Renal pelvis (tissue), 12 donors: ENCODE results near the gene TMEM170B. TPM values are rescaled to one million over a fixed set of nuclear protein-coding genes. Genes with fewer than 3 reads are reported as not detected.

Experiments used
- DNase-seq: peaks from one replicate; pipeline ENCODE4 v3.0.0-alpha.2; 2013
- long read RNA-seq, 16 experiments: transcript quantifications; one replicate each; lab custom pipeline, GENCODE V29; 2026
- polyA plus RNA-seq, 3 donors: library from polyadenylated mRNA; unstranded; fragments of 120-200 nt; gene quantifications; one replicate each; pipeline ENCODE4 v1.2.1, GENCODE V29; 2013; ENCODE audit not compliant: insufficient read length in 3 of 3

TMEM170B gene, protein sequence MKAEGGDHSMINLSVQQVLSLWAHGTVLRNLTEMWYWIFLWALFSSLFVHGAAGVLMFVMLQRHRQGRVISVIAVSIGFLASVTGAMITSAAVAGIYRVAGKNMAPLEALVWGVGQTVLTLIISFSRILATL
- polyA plus RNA-seq: 10 to 100 TPM in 1 of 3 donors, 1 to 10 TPM in 2; 8.2 to 10.5 (median 9.5) TPM
- long read RNA-seq, donor 1, full-length matches to known transcripts: 4 of 4 reads
- long read RNA-seq, donor 1, partial matches to known transcripts: 0 of 4 reads
- long read RNA-seq, donor 1, other reads (novel, unspliced or antisense): 0 of 4 reads
- long read RNA-seq, donor 2, full-length matches to known transcripts: 1 of 1 reads
- long read RNA-seq, donor 2, partial matches to known transcripts: 0 of 1 reads
- long read RNA-seq, donor 2, other reads (novel, unspliced or antisense): 0 of 1 reads
- long read RNA-seq, donor 3, full-length matches to known transcripts: 2 of 2 reads
- long read RNA-seq, donor 3, partial matches to known transcripts: 0 of 2 reads
- long read RNA-seq, donor 3, other reads (novel, unspliced or antisense): 0 of 2 reads
- long read RNA-seq, donor 4, full-length matches to known transcripts: 1 of 1 reads
- long read RNA-seq, donor 4, partial matches to known transcripts: 0 of 1 reads
- long read RNA-seq, donor 4, other reads (novel, unspliced or antisense): 0 of 1 reads
- long read RNA-seq, donor 5, full-length matches to known transcripts: 1 of 1 reads
- long read RNA-seq, donor 5, partial matches to known transcripts: 0 of 1 reads
- long read RNA-seq, donor 5, other reads (novel, unspliced or antisense): 0 of 1 reads
- long read RNA-seq, donor 6, full-length matches to known transcripts: 8 of 8 reads
- long read RNA-seq, donor 6, partial matches to known transcripts: 0 of 8 reads
- long read RNA-seq, donor 6, other reads (novel, unspliced or antisense): 0 of 8 reads
- long read RNA-seq, donor 7, full-length matches to known transcripts: 6 of 6 reads
- long read RNA-seq, donor 7, partial matches to known transcripts: 0 of 6 reads
- long read RNA-seq, donor 7, other reads (novel, unspliced or antisense): 0 of 6 reads
- long read RNA-seq, donor 8, full-length matches to known transcripts: 1 of 1 reads
- long read RNA-seq, donor 8, partial matches to known transcripts: 0 of 1 reads
- long read RNA-seq, donor 8, other reads (novel, unspliced or antisense): 0 of 1 reads
- long read RNA-seq, donor 9, full-length matches to known transcripts: 3 of 3 reads
- long read RNA-seq, donor 9, partial matches to known transcripts: 0 of 3 reads
- long read RNA-seq, donor 9, other reads (novel, unspliced or antisense): 0 of 3 reads
- long read RNA-seq, donor 10, full-length matches to known transcripts: 2 of 2 reads
- long read RNA-seq, donor 10, partial matches to known transcripts: 0 of 2 reads
- long read RNA-seq, donor 10, other reads (novel, unspliced or antisense): 0 of 2 reads
- long read RNA-seq, donor 11, full-length matches to known transcripts: 2 of 2 reads
- long read RNA-seq, donor 11, partial matches to known transcripts: 0 of 2 reads
- long read RNA-seq, donor 11, other reads (novel, unspliced or antisense): 0 of 2 reads
- long read RNA-seq, donor 12, full-length matches to known transcripts: 6 of 6 reads
- long read RNA-seq, donor 12, partial matches to known transcripts: 0 of 6 reads
- long read RNA-seq, donor 12, other reads (novel, unspliced or antisense): 0 of 6 reads
- long read RNA-seq, donor 13, full-length matches to known transcripts: 1 of 1 reads
- long read RNA-seq, donor 13, partial matches to known transcripts: 0 of 1 reads
- long read RNA-seq, donor 13, other reads (novel, unspliced or antisense): 0 of 1 reads
- long read RNA-seq, donor 14, full-length matches to known transcripts: 3 of 3 reads
- long read RNA-seq, donor 14, partial matches to known transcripts: 0 of 3 reads
- long read RNA-seq, donor 14, other reads (novel, unspliced or antisense): 0 of 3 reads
- long read RNA-seq, donor 15, full-length matches to known transcripts: 1 of 1 reads
- long read RNA-seq, donor 15, partial matches to known transcripts: 0 of 1 reads
- long read RNA-seq, donor 15, other reads (novel, unspliced or antisense): 0 of 1 reads
- long read RNA-seq, donor 16, full-length matches to known transcripts: 3 of 3 reads
- long read RNA-seq, donor 16, partial matches to known transcripts: 0 of 3 reads
- long read RNA-seq, donor 16, other reads (novel, unspliced or antisense): 0 of 3 reads

DNA sequence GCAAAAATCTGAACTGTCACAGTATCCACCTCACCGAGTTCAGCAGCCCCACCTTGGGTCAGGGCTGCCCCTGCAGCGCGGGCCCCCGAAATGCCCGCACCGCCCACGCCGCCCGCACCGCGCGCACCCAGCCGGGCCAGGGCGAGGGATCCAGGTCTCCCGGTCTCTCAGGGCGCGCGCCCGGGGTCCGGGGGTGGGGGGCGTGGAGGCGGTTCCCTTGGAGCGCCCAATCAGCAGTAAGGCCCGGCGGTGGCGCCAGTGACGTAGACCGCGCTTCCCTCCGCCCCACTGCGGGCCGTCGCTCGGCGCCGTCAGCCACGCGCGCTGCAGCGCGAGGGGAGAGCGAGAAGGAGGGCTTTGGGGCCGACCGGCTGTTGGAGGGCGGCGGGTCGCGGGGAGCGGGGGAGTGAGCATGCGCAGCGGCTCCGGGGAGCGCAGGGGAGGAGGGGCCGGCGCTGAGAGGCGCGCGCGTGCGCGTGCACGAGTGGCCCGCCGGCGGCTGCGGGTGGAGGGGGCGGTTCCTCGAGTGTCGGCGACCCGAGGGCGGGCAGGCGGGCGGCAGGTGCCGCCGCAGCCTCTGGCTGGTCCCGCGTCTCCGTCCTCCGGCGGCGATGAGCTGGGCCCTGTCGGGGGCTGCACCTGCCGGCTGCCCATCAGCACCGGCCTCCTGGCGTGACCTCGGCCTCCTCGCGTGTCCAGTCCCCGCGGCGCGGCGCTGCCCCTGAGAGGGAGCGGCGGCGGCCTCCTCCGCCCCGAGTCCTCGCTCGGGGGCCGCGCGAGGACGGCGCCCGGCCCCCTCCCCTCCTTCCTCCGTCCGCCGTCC lies at the start of gene TMEM170B:
TSS of gene TMEM170B (plus strand) at position 521 of the 823 bp plus-strand sequence. CDS start 529 bp downstream, outside the sequence.
- peak; percentile 92 for DNase-seq

DNA sequence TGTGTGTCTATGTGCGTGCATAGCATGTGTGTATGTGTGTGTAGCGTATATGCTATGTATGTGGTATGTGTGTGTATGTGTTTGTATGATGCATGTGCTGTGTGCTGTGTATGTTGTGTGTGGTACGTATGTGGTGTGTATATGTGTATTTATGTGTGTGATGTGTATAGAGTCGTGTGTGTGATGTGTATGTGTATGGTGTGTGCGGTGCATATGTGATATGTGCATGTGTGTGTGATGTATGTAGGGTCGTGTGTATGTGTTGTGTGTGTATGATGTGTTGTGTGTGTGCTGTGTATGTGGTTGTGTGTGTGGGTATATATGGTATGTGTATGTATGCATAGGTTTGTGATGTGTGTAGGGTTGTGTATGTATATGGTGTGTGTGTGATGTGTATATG lies 46.6 kb upstream of the TMEM170B start:
- no peak for DNase-seq

DNA sequence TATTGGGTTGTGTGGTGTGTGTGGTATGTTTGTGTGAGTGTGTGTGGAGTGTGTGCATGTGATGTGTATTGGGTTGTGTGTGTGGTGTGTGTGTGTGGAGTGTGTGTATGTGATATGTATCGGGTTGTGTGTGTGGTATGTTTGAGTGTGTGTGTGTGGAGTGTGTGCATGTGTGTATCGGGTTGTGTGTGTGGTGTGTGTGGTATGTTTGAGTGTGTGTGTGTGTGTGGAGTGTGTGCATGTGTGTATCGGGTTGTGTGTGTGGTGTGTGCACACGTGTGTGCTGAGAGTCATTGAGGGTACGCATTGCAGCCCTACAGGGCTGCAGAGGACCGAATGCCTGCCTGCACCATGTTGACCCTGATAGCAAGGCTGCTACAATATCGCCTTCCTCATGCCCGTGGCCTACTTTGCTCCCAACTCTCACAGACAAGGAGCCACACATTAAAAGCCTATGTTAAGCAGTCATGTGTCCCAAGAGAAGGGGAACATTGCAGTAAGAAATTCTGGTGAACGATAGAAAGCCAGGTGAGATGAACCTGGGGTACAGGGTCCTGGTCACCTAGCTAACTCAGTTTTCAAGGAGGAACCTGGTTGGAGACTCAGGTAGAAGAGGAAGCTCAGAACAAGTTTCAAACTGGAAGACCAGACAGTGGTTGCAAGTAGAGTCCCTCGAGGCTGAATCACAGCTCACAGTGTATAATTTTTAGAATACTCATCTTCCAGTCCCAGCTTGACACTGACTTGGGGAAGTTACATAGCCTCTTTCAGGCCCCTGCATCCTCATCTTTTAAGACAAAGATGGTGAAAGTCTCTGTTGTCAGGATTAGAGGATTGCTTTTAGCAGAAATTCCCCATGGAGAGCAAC lies 45.7 kb upstream of the TMEM170B start:
- no peak for DNase-seq

DNA sequence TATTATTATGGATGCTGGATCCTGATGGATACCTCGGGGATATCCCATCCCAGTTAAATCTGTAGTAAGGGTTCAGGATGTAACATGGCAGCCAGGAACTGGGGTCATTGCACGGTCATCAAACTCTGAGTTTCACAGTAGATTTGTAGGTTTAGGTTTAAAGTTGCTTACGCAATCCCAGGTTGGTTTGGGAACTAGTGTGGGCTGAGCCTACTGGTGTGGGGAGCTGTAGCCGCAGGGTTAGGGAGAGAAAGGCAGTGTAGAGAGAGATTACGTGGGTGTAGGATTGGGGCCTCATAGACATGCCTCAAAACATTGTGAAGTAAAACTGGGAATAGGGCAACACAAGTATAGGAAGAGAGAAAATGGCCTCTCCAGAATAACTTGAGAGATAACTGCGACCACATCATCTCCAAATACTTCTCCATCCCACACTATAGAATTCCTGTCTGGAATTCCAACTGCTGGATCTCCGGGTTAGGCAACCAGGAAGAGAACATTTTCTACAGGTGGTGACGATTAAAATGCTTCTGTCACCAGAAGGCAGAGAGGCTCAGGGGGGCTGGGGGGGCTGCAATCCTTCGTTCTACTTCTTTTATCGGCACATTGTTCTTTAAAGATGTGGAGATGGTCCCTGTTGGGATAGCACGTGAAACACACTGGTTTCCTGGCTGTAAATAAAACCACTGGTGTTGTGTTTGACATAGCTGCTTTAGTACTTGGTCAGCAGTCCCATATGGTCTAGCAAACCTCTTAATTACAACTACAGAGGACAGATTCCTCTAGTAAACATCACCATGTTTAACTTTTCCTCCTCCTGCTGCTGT lies 44.9 kb upstream of the TMEM170B start:
- DNase-seq: no peak

DNA sequence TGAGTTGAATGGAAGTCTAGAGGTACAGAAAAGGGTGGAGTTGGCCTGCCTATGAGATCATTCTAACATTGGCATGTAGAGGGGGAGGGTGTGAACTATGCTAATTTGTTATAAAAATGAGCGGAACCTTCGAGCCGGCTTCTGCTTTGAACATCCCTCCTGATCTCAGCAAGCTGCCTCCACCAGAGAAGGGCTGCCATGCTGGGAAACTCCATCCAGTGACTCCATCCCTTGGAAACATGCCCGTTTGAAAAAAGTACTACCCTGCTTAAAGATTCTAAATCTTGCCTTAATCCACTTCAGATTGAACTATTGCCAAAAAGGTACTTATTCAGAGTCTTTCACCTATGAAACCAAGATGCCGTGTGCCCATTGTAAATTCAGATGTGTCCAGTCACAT lies 43.6 kb upstream of the TMEM170B start:
- DNase-seq: no peak

DNA sequence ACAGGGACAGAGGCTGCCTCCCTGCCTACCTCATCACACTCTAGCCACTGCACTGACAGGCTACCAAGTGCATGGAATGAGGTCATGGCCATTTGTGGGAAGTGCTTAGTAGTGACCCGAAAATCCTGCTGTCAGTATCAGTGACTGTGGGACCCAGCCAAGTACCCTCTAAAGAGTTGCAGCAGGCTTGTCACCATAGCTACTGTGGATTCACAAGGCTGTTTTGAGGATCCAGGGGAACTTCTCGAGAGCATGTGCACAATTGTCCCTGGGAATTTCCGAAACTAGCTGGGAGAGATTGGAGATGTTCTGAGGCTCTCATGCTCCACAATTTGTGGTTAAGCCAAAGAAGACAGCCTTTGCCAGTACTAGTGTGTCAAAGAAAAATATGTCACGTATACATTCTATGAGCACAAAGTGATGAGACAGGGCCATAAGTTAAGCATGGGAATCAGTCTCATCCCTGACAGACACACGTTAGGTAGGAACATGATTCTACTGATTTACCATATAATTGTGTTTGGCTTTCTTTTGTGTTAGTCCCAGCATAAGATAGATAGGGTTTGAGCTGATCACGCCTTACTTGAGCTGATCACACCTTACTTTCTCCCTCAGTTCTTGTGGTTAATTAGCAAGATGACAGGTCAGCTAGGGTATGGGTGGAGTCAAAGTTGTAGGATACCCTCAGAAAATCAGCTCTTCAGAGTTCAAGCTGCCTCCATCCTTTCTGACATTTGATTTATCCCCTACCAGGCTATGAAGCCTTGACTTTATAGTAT lies 42.6 kb upstream of the TMEM170B start:
- DNase-seq: no peak

DNA sequence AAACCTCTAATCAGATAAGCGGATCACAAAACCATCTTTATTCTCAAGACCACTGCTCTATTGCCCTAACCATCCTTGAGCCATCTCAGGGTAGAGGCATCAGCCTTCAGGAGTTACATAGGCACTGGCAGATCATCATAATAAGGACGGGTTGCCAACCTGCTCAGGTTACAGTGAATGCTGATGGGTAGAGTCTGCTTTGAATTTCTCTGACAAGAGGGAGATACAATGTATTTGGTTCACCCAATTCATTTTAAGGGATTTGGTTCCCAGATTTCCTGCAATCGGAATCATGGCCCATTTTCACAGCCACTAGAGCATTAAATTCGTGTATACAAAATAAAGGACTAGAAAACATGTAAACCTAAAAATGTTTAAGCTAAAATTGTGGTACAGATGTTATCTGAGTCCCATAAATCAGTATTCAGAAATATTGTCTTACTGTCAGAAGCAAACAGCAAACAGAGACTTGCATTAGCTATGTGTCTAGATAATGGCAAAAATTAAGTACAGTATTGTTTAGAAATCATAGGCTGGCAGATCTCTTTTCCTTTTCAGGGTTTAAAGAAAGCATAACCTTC lies 41.9 kb upstream of the TMEM170B start:
- no peak for DNase-seq

DNA sequence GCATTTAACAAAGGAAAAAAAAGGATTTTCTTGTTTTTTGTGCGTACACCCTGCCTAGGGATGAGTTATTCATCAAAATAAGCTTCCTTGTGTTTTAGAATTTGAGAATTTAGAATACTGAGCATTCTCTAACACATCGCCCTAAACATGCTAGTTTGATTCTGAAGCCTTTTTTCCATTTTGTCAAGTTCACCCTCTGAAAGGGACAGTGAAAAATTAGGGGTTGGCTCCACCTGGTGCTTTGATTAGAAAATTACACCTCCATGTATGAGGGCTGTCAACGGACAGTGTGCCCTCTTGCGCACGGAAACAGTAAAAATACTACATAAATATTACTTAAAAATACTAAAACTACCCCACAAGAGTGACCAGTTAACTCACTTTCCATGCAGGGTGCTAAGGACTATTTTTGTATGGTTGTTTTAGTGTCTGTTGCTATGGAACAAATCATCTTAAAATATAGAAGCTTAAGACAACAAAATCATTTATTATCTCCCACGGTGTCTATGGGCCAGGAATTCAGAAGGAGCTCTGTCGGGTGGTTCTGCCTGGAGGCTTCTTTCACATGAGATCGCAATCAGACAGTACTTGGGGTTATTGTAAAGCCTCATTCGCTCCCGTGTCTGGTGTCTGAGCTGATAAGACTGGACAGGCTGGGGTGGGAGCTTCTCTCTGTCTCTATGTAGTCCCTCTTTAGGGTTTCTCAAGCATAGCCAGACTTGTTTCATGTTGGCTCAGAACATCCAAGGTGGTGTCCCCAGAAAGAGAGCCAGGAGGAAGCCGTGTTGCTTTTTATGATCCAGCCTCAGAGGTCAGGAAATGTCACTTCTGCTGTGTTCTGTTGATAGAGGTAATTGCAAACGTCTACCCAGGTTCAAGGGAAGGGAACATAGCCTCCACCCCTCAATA lies 41.1 kb upstream of the TMEM170B start:
- peak; percentile 85 for DNase-seq

DNA sequence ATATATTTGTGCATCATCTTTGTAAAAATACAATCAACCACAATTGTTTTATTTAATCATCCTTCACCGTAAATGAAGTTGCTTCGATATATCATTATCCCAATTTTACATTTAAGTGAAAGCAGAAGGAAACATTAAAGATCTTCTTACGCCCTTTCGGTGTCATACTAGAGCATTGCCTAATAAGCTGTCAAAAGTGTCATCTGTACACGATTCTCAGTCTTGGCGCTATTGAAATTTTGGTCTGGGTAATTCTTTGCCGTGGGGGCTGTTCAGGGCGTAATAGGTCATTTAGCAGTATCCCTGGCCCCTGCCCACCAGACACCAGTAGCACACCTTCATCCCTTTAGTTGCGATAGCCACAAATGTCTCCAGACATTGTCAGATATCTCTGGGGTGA lies 40.4 kb upstream of the TMEM170B start:
- no peak for DNase-seq

DNA sequence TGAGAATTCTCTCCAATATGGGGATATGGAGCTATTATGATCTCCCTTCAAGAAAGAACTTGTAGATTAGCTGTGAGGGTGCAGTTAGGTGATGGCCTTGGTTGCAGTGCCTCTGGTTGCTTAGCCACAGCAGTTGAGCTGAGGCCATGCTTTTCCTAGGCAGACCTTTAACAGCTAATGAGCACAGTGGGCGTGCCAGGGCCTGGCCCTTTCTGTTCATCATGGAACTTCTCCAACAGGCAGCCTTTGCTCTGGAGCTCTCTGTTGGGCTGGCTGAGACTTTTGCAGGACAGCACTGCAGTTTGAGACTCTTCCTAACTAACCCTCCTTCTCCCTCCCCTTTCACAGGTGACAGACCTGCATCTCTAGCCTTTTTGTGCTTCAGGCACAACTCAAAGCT lies 39.7 kb upstream of the TMEM170B start:
- DNase-seq: no peak

DNA sequence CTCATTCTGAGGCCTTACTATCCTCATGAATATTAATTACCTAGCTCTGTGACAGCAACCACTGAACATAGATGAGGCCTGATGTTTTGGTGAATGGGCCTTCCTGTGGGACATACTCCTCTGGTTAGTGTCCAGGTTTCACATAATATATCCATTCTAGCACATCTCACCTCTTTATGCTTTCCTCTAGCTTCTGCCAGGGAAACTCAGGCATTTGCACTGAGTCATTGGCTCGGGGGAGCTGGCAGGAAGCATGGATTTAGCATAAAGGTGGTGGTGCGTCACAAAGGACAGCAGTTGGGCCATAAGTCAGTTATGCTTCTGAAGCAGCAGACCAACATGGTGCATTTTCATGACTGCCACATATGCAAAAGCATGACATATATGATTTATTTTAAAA lies 37.5 kb upstream of the TMEM170B start:
- no peak for DNase-seq

DNA sequence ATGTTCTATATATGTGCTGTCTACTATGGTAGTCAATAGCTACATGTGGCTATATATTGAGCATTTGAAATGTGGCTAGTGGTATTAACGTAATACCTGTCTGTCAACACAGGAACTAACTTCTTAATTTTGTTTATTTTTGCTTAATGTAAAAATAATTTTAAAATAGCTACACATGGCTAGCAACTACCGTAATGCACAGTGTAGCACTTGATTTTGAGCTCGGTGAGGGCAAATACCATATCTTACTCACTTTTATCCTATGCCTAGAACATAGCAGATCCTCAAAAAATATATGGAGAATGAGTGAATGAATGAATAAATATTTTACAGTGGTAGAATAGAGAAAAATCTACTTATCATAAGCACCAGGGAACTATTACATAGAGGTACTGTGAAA lies 28.1 kb upstream of the TMEM170B start:
- no peak for DNase-seq

DNA sequence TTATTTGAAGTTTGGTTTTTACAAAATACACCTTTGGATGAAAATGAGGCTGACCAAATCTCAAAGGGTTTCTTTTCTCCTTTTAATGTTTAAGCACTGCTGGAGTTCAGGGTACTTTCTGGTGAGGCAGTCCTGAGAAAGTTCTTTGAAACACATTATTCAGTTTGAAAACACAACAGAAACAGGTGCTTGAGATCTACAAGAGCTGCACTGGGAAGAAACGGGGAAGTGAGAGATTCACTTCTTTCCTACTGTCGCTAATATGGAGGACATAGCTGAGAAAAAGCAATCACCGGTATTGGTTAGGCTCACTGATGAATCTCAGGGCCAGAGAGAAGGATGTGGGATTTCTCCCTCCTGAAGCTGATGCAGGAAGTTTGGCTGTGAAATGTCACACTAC lies 22.9 kb upstream of the TMEM170B start:
- no peak for DNase-seq

DNA sequence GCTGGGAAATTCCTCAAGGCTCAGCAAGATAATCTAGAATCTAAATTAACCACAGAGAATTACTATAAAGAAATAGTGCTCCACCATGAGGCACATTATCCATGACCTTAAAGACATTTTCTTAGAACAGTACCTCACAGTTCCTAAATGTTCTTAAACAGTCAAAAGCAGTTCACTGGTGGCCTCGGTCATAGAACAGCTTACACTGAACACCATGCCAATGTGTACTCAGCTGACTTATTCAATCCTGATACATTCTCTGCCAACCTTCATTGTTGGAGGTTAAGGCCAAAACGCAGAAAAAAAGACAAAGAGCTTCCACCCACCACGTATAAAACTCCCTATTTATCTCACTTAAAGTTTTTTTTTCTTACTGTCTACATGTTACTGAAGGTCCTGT lies 21.8 kb upstream of the TMEM170B start:
- no peak for DNase-seq
